Endothelial cell of umbilical vein (primary cell): ENCODE measurements around the gene STRBP. TPM values are rescaled to one million over a fixed set of nuclear protein-coding genes. Genes with fewer than 3 reads are reported as not detected.

ENCODE experiments used
- BruUV-seq: library from RNA; stranded (reverse); fragments of 400-500 nt; replicated peaks from 2 replicates; lab custom pipeline; 2021; lab: Mats Ljungman, UMichigan
- CTCF ChIA-PET: fragments of 300-600, 350-600 bp; sonication (Branson Sonifier 250); formaldehyde crosslinking; loops from one replicate; lab custom pipeline; 2021; ENCODE audit warnings: antibody characterized with exemption, inconsistent platforms; lab: Charles Lee
- POLR2A ChIA-PET: fragments of 300-600, 350-600 bp; sonication (Branson Sonifier 250); formaldehyde crosslinking; loops from one replicate; lab custom pipeline; 2021; ENCODE audit warnings: antibody characterized with exemption, inconsistent platforms; lab: Charles Lee
- DNase-seq: peaks from one replicate; pipeline ENCODE4 v3.0.0-alpha.2; 2011; ENCODE audit warnings: low read depth, low spot score
- FAIRE-seq: peaks from 2 replicates; lab custom pipeline; 2011; peaks lifted over from hg19 to GRCh38; lab: Jason Lieb, UNC
- H2AFZ ChIP-seq: 2 replicates; pipeline ENCODE4 v1.6.0; 2012; ENCODE audit warnings: low read depth, low read length, control low read depth, inconsistent platforms
- H3K27ac ChIP-seq: 2 replicates; pipeline ENCODE4 v1.5.1; 2011; ENCODE audit warnings: low read depth, mild to moderate bottlenecking, control low read depth, low read length, moderate library complexity; ENCODE audit not compliant: insufficient read depth
- H3K27me3 ChIP-seq, 2 experiments: 2 replicates each; pipeline versions ENCODE4 v1.6.0 to v1.6.1; 2011; ENCODE audit warnings: low read length in 2 of 2, mixed read lengths in 1 of 2; ENCODE audit not compliant: control insufficient read depth in 2 of 2, insufficient read depth in 2 of 2
- H3K36me3 ChIP-seq, 2 experiments: 2 replicates in 1 of 2; 3 replicates in 1 of 2; pipeline ENCODE4 v1.5.1; 2011; ENCODE audit warnings: low read length in 2 of 2, mild to moderate bottlenecking in 1 of 2, moderate library complexity in 1 of 2; ENCODE audit not compliant: control insufficient read depth in 2 of 2, insufficient read depth in 2 of 2; ENCODE audit errors: extremely low read depth in 1 of 2
- H3K4me1 ChIP-seq: 3 replicates; pipeline ENCODE4 v1.5.1; 2011; ENCODE audit warnings: mild to moderate bottlenecking, low read length; ENCODE audit not compliant: control insufficient read depth, insufficient read depth; ENCODE audit errors: extremely low read depth
- H3K4me2 ChIP-seq: 2 replicates; pipeline ENCODE4 v1.6.1; 2011; ENCODE audit warnings: low read length, control low read depth, mixed read lengths; ENCODE audit not compliant: insufficient read depth
- H3K4me3 ChIP-seq, 3 experiments: fragments of 200-600 bp in 1 of 3; sonication (generic), shearing (Covaris generic) in 1 of 3; replicated peaks in 1 of 3; 2 replicates each; pipeline ENCODE4 v1.5.1; 2011 to 2016; ENCODE audit warnings: control low read depth in 3 of 3, low read length in 3 of 3, mild to moderate bottlenecking in 2 of 3, inconsistent platforms in 1 of 3, low read depth in 1 of 3, moderate library complexity in 1 of 3; ENCODE audit not compliant: insufficient read depth in 1 of 3
- H3K79me2 ChIP-seq: 2 replicates; pipeline ENCODE4 v1.6.0; 2012; ENCODE audit warnings: low read length, inconsistent platforms; ENCODE audit not compliant: control insufficient read depth, insufficient read depth
- H3K9ac ChIP-seq: replicated peaks from 2 replicates; pipeline ENCODE3; 2011; ENCODE audit warnings: low read length, control low read depth; ENCODE audit not compliant: insufficient read depth; ENCODE audit errors: extremely low read depth
- H3K9me1 ChIP-seq: replicated peaks from 3 replicates; pipeline ENCODE4 v1.6.0; 2011; ENCODE audit warnings: mild to moderate bottlenecking, low read length; ENCODE audit not compliant: control insufficient read depth, insufficient read depth; ENCODE audit errors: extremely low read depth
- H3K9me3 ChIP-seq: replicated peaks from 2 replicates; pipeline ENCODE4 v1.5.1; 2012; ENCODE audit warnings: low read length, inconsistent platforms; ENCODE audit not compliant: control insufficient read depth, insufficient read depth
- H4K20me1 ChIP-seq: replicated peaks from 2 replicates; pipeline ENCODE3; 2011; ENCODE audit warnings: mild to moderate bottlenecking, low read length; ENCODE audit not compliant: control insufficient read depth, insufficient read depth; ENCODE audit errors: extremely low read depth
- CTCF ChIP-seq, 2 donors: IDR thresholded peaks; 1 replicate in 1 of 2; 2 replicates in 1 of 2; pipeline ENCODE4 v1.5.1; 2011; ENCODE audit warnings: low read length in 2 of 2, mild to moderate bottlenecking in 2 of 2, moderate library complexity in 2 of 2, control low read depth in 1 of 2, inconsistent platforms in 1 of 2, low read depth in 1 of 2; ENCODE audit not compliant: insufficient read depth in 1 of 2; ENCODE audit errors: extremely low read depth in 1 of 2
- EZH2 ChIP-seq: IDR thresholded peaks from 2 replicates; pipeline ENCODE4 v1.6.1; 2012; ENCODE audit warnings: borderline replicate concordance, low read depth, mild to moderate bottlenecking, moderate library complexity, low read length, inconsistent platforms; ENCODE audit not compliant: severe bottlenecking
- FOS ChIP-seq: IDR thresholded peaks from 2 replicates; pipeline ENCODE4 v1.6.1; 2011; ENCODE audit warnings: mild to moderate bottlenecking, low read length, moderate library complexity, borderline replicate concordance; ENCODE audit not compliant: insufficient read depth
- GATA2 ChIP-seq: IDR thresholded peaks from 2 replicates; pipeline ENCODE4 v1.7.0; 2011; ENCODE audit warnings: low read depth, mild to moderate bottlenecking, moderate library complexity, mixed read lengths, low read length; ENCODE audit not compliant: insufficient read length, insufficient read depth
- JUN ChIP-seq: IDR thresholded peaks from 2 replicates; pipeline ENCODE4 v1.6.1; 2011; ENCODE audit warnings: borderline replicate concordance, low read depth; ENCODE audit not compliant: insufficient read length, insufficient read depth
- MAX ChIP-seq: IDR thresholded peaks from 2 replicates; pipeline ENCODE4 v1.6.1; 2011; ENCODE audit not compliant: insufficient read depth, insufficient read length
- MYC ChIP-seq: IDR thresholded peaks from one replicate; pipeline ENCODE4 v1.6.1; 2011; ENCODE audit warnings: mild to moderate bottlenecking, low read depth, low read length
- POLR2A ChIP-seq: IDR thresholded peaks from 2 replicates; pipeline ENCODE4 v1.6.1; 2012; ENCODE audit warnings: low read depth, mild to moderate bottlenecking, control low read depth, low read length
- POLR2AphosphoS5 ChIP-seq: IDR thresholded peaks from 2 replicates; pipeline ENCODE4 v1.6.1; 2012; ENCODE audit warnings: low read depth, mild to moderate bottlenecking, control low read depth, low read length, moderate library complexity; ENCODE audit not compliant: insufficient read depth
- dilution Hi-C: fragments of 300-500 bp; cut with MboI; formaldehyde crosslinking; loops from one replicate; pipeline ENCODE4 v1.15.0; 2019; ENCODE audit warnings: low sequenced_read_pairs; ENCODE audit not compliant: extremely low pct_ligation_motif_present
- intact Hi-C: fragments of 100-400 bp; cut with micrococcal nuclease; formaldehyde crosslinking; loops from one replicate; pipeline ENCODE4 v1.10.0; 2022
- polyA plus RNA-seq, 4 experiments: library from polyadenylated mRNA; depleted of rRNA in 3 of 4; stranded (reverse) in 3 of 4; unstranded in 1 of 4; fragments of >200 nt; gene quantifications; 2 replicates each; pipeline versions ENCODE4 v1.2.1 to v1.2.3, GENCODE V29; 2011 to 2012; ENCODE audit warnings: missing spikeins in 1 of 4
- total RNA-seq: library from RNA; stranded (reverse); gene quantifications from 2 replicates; pipeline ENCODE4 v1.2.3, GENCODE V29; 2021

Gene STRBP
- total and polyA plus RNA-seq, 2 donors (not counting 3 experiments of a cell fraction or from before 2014, with no cell fraction given) = 7.7 to 15.4 TPM

GRCh38 chr9:123225995-123226394 is 42.4 kb downstream of the STRBP start:
- intact Hi-C loops (loop anchor here (1.0 to 5.0 kb wide), 3 partner anchors 124 to 144 kb away; no protein-coding TSS in a partner anchor), dilution Hi-C loops (no loop called here)
- Histone ChIP-seq H3K79me2 (no peaks in the 10 kb centered on the region), H4K20me1 (no peaks in the 10 kb centered on the region), H3K9me3 (no peaks in the 10 kb centered on the region), H3K36me3 (no peaks in the 10 kb centered on the region), H2AFZ (no peak overlapping the region), H3K9ac (no peak overlapping the region), H3K27me3 (no peaks in the 10 kb centered on the region), H3K9me1 (no peaks in the 10 kb centered on the region), H3K4me3 (no peak overlapping the region), H3K4me2 (no peak overlapping the region), H3K27ac (no peak overlapping the region), H3K4me1 (peaks cover 2% of the 10 kb centered on the region)
- BruUV-seq = no TSS peak
- no peak for FAIRE-seq
- CTCF ChIA-PET = interaction anchor here (0.9 to 3.2 kb wide), 44 partner anchors 9 to 323 kb away, joined by 3 to 100 read pairs (median 5); partner anchors contain the start of gene RABGAP1
- TF ChIP-seq MYC (no peak), POLR2AphosphoS5 (no peak), GATA2 (no peak), CTCF (IDR thresholded peaks at IDR 0.05; ENCODE audit: extremely low read depth in 1 of 2, insufficient read depth in 1 of 2, low read depth in 1 of 2, low read length in 2 of 2) (no peak), JUN (no peak), FOS (no peak), EZH2 (no peak), POLR2A (no peak), MAX (no peak)
- no peak for DNase-seq
- POLR2A ChIA-PET = no interaction called here
